Breast epithelium (tissue), 3 donors: ENCODE data around the gene CPSF4L.

ENCODE experiments used
- POLR2A ChIP-seq: fragments of 450-650 bp; IDR thresholded peaks from one replicate; pipeline ENCODE4 v1.6.1; 2016; ENCODE audit warnings: antibody characterized with exemption, mild to moderate bottlenecking, moderate library complexity
- POLR2AphosphoS5 ChIP-seq, 3 donors: sonication (generic); formaldehyde crosslinking; IDR thresholded peaks; one replicate each; pipeline ENCODE4 v1.6.1; 2017; ENCODE audit warnings: antibody characterized with exemption in 3 of 3
- TF ChIP-seq, protein P1 (sequence below), 3 donors: fragments of 450-650 bp; IDR thresholded peaks; one replicate each; pipeline ENCODE4 v1.5.1; 2016 to 2017; ENCODE audit warnings: antibody characterized with exemption in 3 of 3, mild to moderate bottlenecking in 3 of 3, moderate library complexity in 3 of 3

DNA sequence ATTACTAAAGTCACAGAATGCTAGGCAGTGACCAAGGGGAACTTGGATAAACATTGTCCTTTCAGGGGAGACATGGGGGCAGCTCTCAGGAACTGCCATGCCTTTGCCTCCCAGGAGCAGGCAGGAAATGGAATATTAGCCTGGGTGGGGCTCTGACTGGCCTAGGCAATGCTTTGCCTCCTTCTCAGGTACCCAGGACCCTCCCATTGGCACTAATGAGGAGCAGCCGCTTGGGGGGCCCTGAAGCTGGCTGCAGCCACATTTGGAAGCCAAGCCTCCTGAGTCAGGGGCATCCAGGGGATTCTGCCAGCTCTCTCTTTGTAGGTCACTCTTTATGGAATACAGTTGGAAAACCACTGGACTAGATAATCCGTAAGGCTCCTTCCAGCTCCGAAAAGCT, 5.5 kb downstream of the CPSF4L start:
- TF ChIP-seq POLR2A (no peak), POLR2AphosphoS5 (IDR thresholded peaks at IDR 0.05) (no peak)
- TF ChIP-seq, protein P1, sequence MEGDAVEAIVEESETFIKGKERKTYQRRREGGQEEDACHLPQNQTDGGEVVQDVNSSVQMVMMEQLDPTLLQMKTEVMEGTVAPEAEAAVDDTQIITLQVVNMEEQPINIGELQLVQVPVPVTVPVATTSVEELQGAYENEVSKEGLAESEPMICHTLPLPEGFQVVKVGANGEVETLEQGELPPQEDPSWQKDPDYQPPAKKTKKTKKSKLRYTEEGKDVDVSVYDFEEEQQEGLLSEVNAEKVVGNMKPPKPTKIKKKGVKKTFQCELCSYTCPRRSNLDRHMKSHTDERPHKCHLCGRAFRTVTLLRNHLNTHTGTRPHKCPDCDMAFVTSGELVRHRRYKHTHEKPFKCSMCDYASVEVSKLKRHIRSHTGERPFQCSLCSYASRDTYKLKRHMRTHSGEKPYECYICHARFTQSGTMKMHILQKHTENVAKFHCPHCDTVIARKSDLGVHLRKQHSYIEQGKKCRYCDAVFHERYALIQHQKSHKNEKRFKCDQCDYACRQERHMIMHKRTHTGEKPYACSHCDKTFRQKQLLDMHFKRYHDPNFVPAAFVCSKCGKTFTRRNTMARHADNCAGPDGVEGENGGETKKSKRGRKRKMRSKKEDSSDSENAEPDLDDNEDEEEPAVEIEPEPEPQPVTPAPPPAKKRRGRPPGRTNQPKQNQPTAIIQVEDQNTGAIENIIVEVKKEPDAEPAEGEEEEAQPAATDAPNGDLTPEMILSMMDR (IDR thresholded peaks at IDR 0.05), result no peak
